Aorta (tissue), 5 donors: ENCODE results near the gene MVP. TPM values are rescaled to one million over a fixed set of nuclear protein-coding genes. Genes with fewer than 3 reads are reported as not detected.
A peak's percentile ranks its signal among the peaks of the same experiment; 100 is the strongest.
"Not testable (repeated sequence)": the region's sequence is repeated elsewhere in the genome, so short reads cannot be mapped to it uniquely, and the experiment has no call there.

Experiments
- ATAC-seq: fragments of 200-7000 bp; cut with Tn5 transposase; one replicate; pipeline ENCODE4 v1.9.1; 2022; ENCODE audit warnings: moderate library complexity; ENCODE audit not compliant: low FRiP score
- DNase-seq, 2 donors: peaks; one replicate each; pipeline ENCODE4 v3.0.0-alpha.2; 2020
- H3K27ac ChIP-seq, 2 donors: one replicate each; pipeline ENCODE4 v1.5.1; 2013; ENCODE audit warnings: low read length in 2 of 2, mild to moderate bottlenecking in 2 of 2, moderate library complexity in 2 of 2, control low read depth in 1 of 2, inconsistent platforms in 1 of 2, low read depth in 1 of 2
- H3K27me3 ChIP-seq, 2 donors: one replicate each; pipeline ENCODE4 v1.6.1; 2013; ENCODE audit warnings: control low read depth in 1 of 2, low read length in 1 of 2, mild to moderate bottlenecking in 1 of 2, moderate library complexity in 1 of 2; ENCODE audit not compliant: insufficient read depth in 2 of 2, control insufficient read depth in 1 of 2
- H3K36me3 ChIP-seq, 2 donors: one replicate each; pipeline ENCODE4 v1.6.1; 2013; ENCODE audit warnings: control low read depth in 1 of 2, low read length in 1 of 2, mild to moderate bottlenecking in 1 of 2; ENCODE audit not compliant: insufficient read depth in 2 of 2, control insufficient read depth in 1 of 2
- H3K4me1 ChIP-seq, 2 donors: one replicate each; pipeline ENCODE4 v1.6.1; 2013; ENCODE audit warnings: low read length in 2 of 2, control low read depth in 1 of 2, mild to moderate bottlenecking in 1 of 2, moderate library complexity in 1 of 2; ENCODE audit not compliant: insufficient read depth in 2 of 2, control insufficient read depth in 1 of 2
- H3K4me3 ChIP-seq, 2 donors: one replicate each; pipeline ENCODE4 v1.5.1; 2013; ENCODE audit warnings: low read length in 2 of 2, control low read depth in 1 of 2, mild to moderate bottlenecking in 1 of 2
- H3K9me3 ChIP-seq: one replicate; pipeline ENCODE4 v1.6.1; 2013; ENCODE audit warnings: mild to moderate bottlenecking, low read length; ENCODE audit not compliant: control insufficient read depth
- WGBS, 2 donors: extraction: QIAGEN DNeasy Blood & Tissue Kit; methylation state at CpG; one replicate each; pipeline ENCODE4 v1.1.7; 2013; 5-methylcytosine and 5-hydroxymethylcytosine counted together
- intact Hi-C, 2 donors: fragments of 100-400 bp; cut with DNase I; formaldehyde crosslinking; loops; one replicate each; pipeline versions ENCODE4 v1.14.2 to v1.15.0; 2022
- polyA plus RNA-seq, 2 donors: library from polyadenylated mRNA; stranded (reverse); fragments of 200-250 nt; gene quantifications; one replicate each; pipeline ENCODE4 v1.2.3, GENCODE V29; 2013
- total RNA-seq, 2 donors: library from RNA; stranded (reverse); fragmentation: NEBNext Ultra II Directional; extraction: Animal tissue kit (Norgen Biotek cat#: 25700); gene quantifications; one replicate each; pipeline ENCODE4 v1.2.1, GENCODE V29; 2021
- donor health status: healthy with polysubstance abuse.
- donor health status: Bipolar disorder and iron deficiency.
- donor health status: DM: no; HTN: no; CAD: no.
- donor health status: DM: no; HTN: no; CAD: no.
- donor health status: DM: yes; HTN: yes; CAD: no.

MVP gene
- total and polyA plus RNA-seq, 4 donors, result 76.8 to 186 (median 161) TPM

- Histone ChIP-seq H3K9me3 (no peaks in the 10 kb centered on the region), H3K27me3 (no peaks in the 10 kb centered on the region), H3K36me3 (no peaks in the 10 kb centered on the region), H3K4me3 (no peak overlapping the region), H3K4me1 (no peaks in the 10 kb centered on the region), H3K27ac (no peak overlapping the region)
- ATAC-seq (no peak), DNase-seq (no peak)
- WGBS, 2 donors, result 5 to 10% methylated on average over 44 to 45 of the region's 45 CpGs
- intact Hi-C loops, result no loop called here
These were observed 56.5 kb downstream of the MVP start for GRCh38 chr16:29876594-29877249.

- H3K36me3 ChIP-seq, result no peaks in the 10 kb centered on the region
- intact Hi-C loops, result no loop called here
- H3K27ac ChIP-seq, result no peak overlapping the region
- no peak overlapping the region for H3K4me3 ChIP-seq
- no peaks in the 10 kb centered on the region for H3K9me3 ChIP-seq
- H3K27me3 ChIP-seq, result no peaks in the 10 kb centered on the region
- no peaks in the 10 kb centered on the region for H3K4me1 ChIP-seq
- WGBS, 2 donors, result 10 to 16% methylated on average over 28 of the region's 28 CpGs
- no peak for DNase-seq
- no peak for ATAC-seq
These were observed 57.2 kb downstream of the MVP start for GRCh38 chr16:29877266-29877961.

GRCh38 chr16:29878172-29878571 is 57.9 kb downstream of the MVP start:
- H3K4me3 ChIP-seq, result no peak overlapping the region
- ATAC-seq (no peak), DNase-seq (no peak)
- H3K9me3 ChIP-seq, result no peaks in the 10 kb centered on the region
- H3K36me3 ChIP-seq, result no peaks in the 10 kb centered on the region
- WGBS, 2 donors, result 87 to 92% methylated on average over 14 of the region's 14 CpGs
- no peak overlapping the region for H3K27ac ChIP-seq
- no peaks in the 10 kb centered on the region for H3K27me3 ChIP-seq
- no peaks in the 10 kb centered on the region for H3K4me1 ChIP-seq
- intact Hi-C loops, result no loop called here

GRCh38 chr16:29881050-29881449 is 60.8 kb downstream of the MVP start:
- WGBS, 2 donors, result 92 to 96% methylated on average over 3 of the region's 3 CpGs
- Histone ChIP-seq H3K27me3 (no peaks in the 10 kb centered on the region), H3K4me3 (no peak overlapping the region), H3K36me3 (no peaks in the 10 kb centered on the region), H3K27ac (no peak overlapping the region), H3K9me3 (no peaks in the 10 kb centered on the region), H3K4me1 (no peaks in the 10 kb centered on the region)
- no peak for ATAC-seq
- no peak for DNase-seq
- intact Hi-C loops, result no loop called here

- Histone ChIP-seq H3K4me3 (no peak overlapping the region), H3K27ac (no peak overlapping the region), H3K36me3 (no peaks in the 10 kb centered on the region), H3K4me1 (no peaks in the 10 kb centered on the region), H3K27me3 (no peaks in the 10 kb centered on the region), H3K9me3 (no peaks in the 10 kb centered on the region)
- ATAC-seq, result no peak
- intact Hi-C loops, result no loop called here
- WGBS, 2 donors, result 88 to 89% methylated on average over 6 of the region's 6 CpGs
- DNase-seq, result no peak
These were observed 63.7 kb downstream of the MVP start for GRCh38 chr16:29883987-29884386.

GRCh38 chr16:29889372-29889771 is 69.1 kb downstream of the MVP start:
- H3K4me1 ChIP-seq, H3K4me3 ChIP-seq, H3K27ac ChIP-seq, H3K27me3 ChIP-seq, DNase-seq, ATAC-seq, intact Hi-C loops, H3K36me3 ChIP-seq, H3K9me3 ChIP-seq: not testable (repeated sequence)
- 77 to 92% methylated on average over 3 of the region's 3 CpGs for WGBS, 2 donors

- no peak for ATAC-seq
- H3K9me3 ChIP-seq, result no peaks in the 10 kb centered on the region
- no peaks in the 10 kb centered on the region for H3K27me3 ChIP-seq
- no peak overlapping the region for H3K4me3 ChIP-seq
- no peak for DNase-seq
- no peaks in the 10 kb centered on the region for H3K36me3 ChIP-seq
- H3K4me1 ChIP-seq, result no peaks in the 10 kb centered on the region
- 83 to 85% methylated on average over 10 of the region's 10 CpGs for WGBS, 2 donors
- intact Hi-C loops, result no loop called here
- H3K27ac ChIP-seq, result no peak overlapping the region
These were observed 71.5 kb downstream of the MVP start for GRCh38 chr16:29891525-29892457.

- ATAC-seq, result peak; percentile 27
These were observed 72.2 kb downstream of the MVP start for GRCh38 chr16:29892458-29892813.

More at GRCh38 chr16:29892458-29892813, 72.2 kb downstream of the MVP start:
- no peaks in the 10 kb centered on the region for H3K4me1 ChIP-seq
- H3K9me3 ChIP-seq, result no peaks in the 10 kb centered on the region
- DNase-seq, result no peak
- intact Hi-C loops, result no loop called here
- no peaks in the 10 kb centered on the region for H3K27me3 ChIP-seq
- H3K36me3 ChIP-seq, result no peaks in the 10 kb centered on the region
- 89 to 91% methylated on average over 6 of the region's 6 CpGs for WGBS, 2 donors
- H3K4me3 ChIP-seq, result no peak overlapping the region
- no peak overlapping the region for H3K27ac ChIP-seq
